ENCODE data around the gene KIAA0232.
"Not testable (repeated sequence)": the region's sequence is repeated elsewhere in the genome, so short reads cannot be mapped to it uniquely, and the experiment has no call there.

Gene KIAA0232

DNA sequence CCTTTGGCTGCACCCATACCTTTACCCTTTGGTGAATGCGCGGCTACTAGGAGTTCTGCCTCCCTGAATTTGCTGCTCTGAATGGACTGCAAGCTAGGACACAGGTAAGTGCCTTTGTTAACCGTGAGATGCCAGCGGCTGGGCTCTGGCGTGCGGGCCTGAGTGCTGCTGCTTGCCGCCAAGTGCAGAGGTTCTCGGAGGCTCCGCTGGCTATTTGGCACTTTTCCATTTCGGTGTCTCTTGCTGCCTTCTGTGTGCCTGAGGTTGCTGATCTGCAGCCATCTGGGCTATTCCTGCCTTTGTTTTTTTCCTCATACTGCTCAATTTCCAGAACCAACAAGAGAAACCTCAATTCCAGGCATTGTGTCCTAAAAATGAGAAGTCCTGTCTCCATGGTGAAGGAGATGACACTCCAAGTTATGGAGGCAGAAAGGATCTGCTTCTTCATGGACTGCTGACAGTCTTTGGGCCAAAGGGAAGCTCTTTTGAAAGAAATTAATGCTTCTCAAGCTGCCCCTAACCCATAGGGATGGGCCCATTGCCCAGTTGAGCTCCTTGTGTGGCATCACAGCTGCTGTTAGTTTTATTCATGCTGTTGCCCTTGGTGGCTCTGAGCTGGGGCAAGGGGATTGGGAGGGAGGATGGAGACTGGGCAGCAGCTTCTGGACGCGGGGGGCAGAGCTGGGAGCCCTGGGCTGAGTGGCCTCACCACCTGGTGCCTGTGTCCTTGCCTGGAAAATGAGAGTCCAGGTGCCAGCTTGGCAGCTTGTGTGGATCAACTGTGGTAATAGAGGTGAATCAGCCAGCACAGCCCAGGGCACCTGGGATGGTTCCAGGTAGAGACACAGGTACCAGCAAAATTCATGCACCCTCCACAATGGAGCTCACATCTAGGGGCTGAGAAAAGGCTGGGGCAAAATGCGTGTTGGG lies 123.3 kb downstream of the KIAA0232 start:
- no peak overlapping the region for H3K4me3 ChIP-seq (ENCODE audit: low read length)
- DNase-seq (ENCODE audit: low read depth) = no peak
- TF ChIP-seq, protein P1, sequence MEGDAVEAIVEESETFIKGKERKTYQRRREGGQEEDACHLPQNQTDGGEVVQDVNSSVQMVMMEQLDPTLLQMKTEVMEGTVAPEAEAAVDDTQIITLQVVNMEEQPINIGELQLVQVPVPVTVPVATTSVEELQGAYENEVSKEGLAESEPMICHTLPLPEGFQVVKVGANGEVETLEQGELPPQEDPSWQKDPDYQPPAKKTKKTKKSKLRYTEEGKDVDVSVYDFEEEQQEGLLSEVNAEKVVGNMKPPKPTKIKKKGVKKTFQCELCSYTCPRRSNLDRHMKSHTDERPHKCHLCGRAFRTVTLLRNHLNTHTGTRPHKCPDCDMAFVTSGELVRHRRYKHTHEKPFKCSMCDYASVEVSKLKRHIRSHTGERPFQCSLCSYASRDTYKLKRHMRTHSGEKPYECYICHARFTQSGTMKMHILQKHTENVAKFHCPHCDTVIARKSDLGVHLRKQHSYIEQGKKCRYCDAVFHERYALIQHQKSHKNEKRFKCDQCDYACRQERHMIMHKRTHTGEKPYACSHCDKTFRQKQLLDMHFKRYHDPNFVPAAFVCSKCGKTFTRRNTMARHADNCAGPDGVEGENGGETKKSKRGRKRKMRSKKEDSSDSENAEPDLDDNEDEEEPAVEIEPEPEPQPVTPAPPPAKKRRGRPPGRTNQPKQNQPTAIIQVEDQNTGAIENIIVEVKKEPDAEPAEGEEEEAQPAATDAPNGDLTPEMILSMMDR (conservative IDR thresholded peaks at IDR 0.05; ENCODE audit: low read length) = no peak

DNA sequence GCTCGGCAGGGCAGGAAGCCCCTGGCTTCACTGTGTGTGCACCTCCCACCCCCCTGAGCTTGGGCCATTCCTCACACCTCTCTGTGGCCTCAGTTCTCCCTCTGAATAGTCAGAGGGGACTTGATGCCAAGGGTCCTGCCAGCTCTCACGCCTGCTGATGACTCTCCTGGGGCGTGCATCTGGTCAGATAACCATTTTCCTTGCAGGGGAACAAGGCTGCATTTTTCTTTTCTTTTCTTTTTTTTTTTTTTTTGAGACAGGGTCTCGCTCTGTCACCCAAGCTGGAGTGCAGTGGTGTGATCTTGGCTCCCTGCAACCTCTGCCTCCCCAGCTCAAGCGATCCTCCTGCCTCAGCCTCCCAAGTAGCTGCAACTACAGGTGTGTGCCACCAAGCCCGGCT lies 124.0 kb downstream of the KIAA0232 start:
- not testable (repeated sequence) for H3K4me3 ChIP-seq (ENCODE audit: low read length); DNase-seq (ENCODE audit: low read depth)

DNA sequence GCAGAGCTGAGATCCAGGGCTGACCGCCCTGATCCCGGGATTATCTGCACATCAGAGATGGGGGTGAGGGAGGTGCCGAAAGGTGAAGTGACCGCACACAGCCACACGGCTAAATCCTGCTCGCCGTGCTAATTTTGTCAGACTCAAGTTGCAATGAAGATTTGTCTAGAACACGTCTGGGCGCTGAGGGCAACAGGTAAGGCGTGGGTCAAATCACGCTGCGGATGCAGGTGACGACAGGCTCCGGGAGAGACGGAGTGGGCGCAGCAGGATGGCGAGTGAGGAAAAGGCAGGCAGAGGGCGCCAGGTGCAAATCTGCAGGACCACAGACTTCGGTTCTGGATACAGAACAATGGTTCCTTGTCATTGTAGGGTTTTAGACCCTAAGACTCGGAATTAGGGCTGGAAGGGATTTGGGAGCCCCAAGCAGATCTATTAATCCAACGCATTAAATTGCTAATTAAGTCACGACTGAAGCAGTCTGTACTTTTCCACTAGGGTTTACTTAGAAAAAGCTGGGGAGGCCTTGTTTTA lies 125.2 kb downstream of the KIAA0232 start:
- no peak overlapping the region for H3K4me3 ChIP-seq (ENCODE audit: low read length)
- TF ChIP-seq, protein P1 (conservative IDR thresholded peaks at IDR 0.05; ENCODE audit: low read length) = peak; percentile 49
- no peak for DNase-seq (ENCODE audit: low read depth)

DNA sequence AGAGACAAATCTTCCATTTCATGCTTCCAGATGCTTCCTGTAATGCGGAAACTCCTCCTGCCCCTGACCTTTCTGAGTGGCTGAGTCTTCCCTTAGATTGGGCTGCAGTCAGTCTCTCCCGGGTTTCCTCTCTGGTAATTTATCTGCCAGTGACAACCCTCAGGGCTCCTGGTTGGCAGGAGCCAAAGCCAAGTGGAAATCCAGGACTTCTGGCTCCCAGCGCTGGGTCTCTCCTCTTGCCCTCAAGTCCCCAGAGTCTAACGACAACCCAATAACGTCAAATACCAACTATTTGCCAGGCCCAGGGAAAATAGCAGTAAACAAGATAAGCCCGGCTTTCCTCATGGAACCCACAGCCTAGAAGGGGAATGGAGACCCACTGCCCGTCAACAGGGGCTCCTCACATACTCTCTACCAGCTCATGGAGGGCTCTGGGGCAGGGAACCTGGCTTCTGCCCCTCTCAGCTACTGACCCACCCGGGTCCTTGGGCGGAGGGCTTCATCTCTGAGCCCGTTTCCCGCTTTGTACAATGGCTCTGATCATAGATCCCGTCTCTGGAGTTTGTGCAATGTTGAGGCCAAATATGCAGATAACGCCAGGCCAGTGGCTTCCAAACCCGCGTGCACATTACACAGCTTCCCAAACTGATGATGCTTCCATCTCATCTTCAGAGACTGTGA lies 126.0 kb downstream of the KIAA0232 start:
- H3K4me3 ChIP-seq (ENCODE audit: low read length) = peak overlapping the region; percentile 74
- TF ChIP-seq, protein P1 (conservative IDR thresholded peaks at IDR 0.05; ENCODE audit: low read length) = no peak
- DNase-seq (ENCODE audit: low read depth) = peak; percentile 55

DNA sequence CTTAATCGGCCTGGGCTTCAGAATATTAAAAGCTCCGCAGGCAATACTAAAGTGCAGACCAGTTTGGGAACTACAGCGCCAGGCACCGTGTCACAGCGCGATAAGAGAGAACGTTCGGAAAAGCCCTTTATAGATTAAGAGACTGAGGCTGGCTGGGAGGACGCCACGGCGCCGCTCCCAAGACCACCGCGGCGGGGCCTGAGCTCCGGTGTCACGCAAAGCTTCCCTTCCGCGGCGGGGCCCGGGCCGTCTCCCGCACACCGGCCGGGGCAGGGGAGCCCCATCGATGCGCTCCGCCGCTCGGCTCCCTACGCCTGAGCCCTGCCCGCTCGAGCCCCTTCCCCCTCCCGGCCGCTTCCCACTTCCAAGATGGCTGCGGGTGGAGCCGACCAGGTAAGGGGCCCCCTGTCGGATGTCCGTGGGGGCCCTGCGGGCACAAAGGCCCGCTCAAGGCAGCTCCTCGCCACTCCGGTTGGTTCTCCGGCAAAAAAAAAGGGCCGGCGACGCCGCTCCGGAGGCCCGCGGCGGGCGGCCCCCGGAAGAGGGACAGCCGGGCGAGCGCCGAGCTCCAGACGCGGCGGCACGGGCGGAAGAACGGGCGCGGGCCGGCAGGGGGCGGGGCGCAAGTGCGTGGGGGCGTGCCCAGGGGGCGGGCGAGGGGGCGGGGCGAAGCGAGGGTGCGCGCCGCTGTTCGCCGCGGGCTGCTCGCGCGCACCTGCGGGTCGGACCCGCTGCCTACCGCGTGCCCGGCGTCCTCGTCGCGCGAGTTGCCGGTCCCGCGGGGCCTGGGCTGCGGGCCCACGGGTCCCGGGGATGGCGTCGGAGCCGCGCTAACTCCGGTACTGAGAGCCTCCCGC lies 126.8 kb downstream of the KIAA0232 start, which contains the start of gene TBC1D14:
Gene TBC1D14 (plus strand): TSS at position 714 of the 857 bp plus-strand sequence. CDS start 13,564 bp downstream, outside the sequence.
- TF ChIP-seq, protein P1 (conservative IDR thresholded peaks at IDR 0.05; ENCODE audit: low read length) = no peak
- peak; percentile 82 for DNase-seq (ENCODE audit: low read depth)
- peak within 1 kb of the TSS; percentile 74 for H3K4me3 ChIP-seq (ENCODE audit: low read length)

DNA sequence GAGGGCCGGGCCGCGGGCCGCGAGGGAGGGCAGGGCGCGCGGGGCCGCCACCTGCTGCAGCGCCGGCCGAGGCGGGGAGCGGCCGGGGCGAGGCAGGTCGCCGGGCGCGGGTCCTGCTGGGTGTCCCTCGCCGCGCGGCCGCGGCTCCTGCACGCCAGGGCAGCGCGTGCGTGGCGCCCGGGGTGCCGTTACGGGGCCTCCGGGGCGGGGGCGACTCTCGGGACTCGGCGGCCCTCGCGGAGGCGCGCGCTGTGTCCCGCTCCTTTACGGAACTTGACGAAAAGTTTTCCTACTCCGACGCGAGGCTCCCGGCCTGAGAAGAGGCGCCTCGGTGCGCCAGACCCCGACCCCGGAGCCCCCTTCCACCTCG lies 127.4 kb downstream of the KIAA0232 start:
- H3K4me3 ChIP-seq (ENCODE audit: low read length) = peak overlapping the region; percentile 62
- TF ChIP-seq, protein P1 (conservative IDR thresholded peaks at IDR 0.05; ENCODE audit: low read length) = no peak
- DNase-seq (ENCODE audit: low read depth) = no peak

Measured in AG10803 (cell line).